ENCODE results near the gene SNX1. TPM values are rescaled to one million over a fixed set of nuclear protein-coding genes. Genes with fewer than 3 reads are reported as not detected.

SNX1 gene
- total and polyA plus RNA-seq, 2 of the 13 experiments (the other 11 are each of a cell fraction or from before 2014, with no cell fraction given), result 29.3 to 60.1 TPM

DNA sequence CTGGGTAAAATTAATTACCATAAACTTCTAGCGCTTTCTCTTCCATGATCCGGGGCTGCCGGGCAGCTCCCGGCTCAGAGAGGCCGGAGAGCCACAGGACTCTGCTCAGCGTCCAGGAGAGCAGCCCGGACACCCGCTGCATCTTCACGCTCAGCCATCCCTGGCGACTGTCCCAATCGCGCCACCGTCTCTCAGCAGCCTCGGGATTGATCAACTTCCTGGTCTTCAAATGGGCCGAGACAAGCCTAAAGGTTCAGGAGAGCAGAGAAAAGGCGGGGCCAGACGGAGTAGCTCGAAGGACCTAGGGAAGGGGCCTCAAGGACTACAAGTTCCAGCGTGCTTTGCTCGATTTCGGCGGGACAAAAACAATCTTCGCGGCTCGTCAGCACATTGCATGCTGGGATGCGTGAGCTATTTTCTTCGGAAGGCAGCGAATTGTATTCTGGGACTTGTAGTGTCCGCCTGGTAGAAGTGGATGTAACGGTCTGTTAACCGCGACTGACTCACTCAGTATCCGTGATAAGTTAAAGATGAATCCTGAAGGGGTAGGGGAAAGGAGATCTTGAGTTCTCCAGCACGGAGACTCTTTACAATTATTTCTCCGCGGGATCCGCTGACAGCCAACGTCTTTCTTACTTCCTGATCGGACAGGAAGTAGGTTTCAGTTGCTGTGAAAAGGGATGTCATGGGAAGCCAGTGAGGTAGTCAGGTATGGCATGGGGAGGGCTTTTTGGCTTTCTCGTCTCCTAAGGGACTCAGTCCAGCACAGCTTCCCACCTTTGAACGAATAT is 2.0 kb upstream of the SNX1 start, which contains the start of gene CIAO2A (continued):
- TF ChIP-seq, protein P1, sequence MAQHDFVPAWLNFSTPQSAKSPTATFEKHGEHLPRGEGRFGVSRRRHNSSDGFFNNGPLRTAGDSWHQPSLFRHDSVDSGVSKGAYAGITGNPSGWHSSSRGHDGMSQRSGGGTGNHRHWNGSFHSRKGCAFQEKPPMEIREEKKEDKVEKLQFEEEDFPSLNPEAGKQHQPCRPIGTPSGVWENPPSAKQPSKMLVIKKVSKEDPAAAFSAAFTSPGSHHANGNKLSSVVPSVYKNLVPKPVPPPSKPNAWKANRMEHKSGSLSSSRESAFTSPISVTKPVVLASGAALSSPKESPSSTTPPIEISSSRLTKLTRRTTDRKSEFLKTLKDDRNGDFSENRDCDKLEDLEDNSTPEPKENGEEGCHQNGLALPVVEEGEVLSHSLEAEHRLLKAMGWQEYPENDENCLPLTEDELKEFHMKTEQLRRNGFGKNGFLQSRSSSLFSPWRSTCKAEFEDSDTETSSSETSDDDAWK (CRISPR knock-in tag; IDR thresholded peaks at IDR 0.05), result no peak
- TF ChIP-seq GATAD2A (CRISPR knock-in tag; IDR thresholded peaks at IDR 0.05) (no peak), ZNF160 (CRISPR knock-in tag; IDR thresholded peaks at IDR 0.05) (no peak), POGZ (CRISPR knock-in tag; IDR thresholded peaks at IDR 0.05) (peak; percentile 63; the same call in 1 of the 2 replicates), PLRG1 (conservative IDR thresholded peaks at IDR 0.05) (no peak), CAMTA2 (CRISPR knock-in tag; IDR thresholded peaks at IDR 0.05; ENCODE audit: borderline replicate concordance) (no peak), STAG1 (CRISPR knock-in tag; IDR thresholded peaks at IDR 0.05) (no peak), KLF11 (CRISPR knock-in tag; IDR thresholded peaks at IDR 0.05) (no peak), NFYC (CRISPR knock-in tag; IDR thresholded peaks at IDR 0.05) (peak; percentile 43; the same call in 1 of the 2 replicates), ZNF674 (CRISPR knock-in tag; IDR thresholded peaks at IDR 0.05; ENCODE audit: low read depth) (0 out of 2 replicates have a peak, but pooled peaks have one; percentile 38), TEAD2 (CRISPR knock-in tag; IDR thresholded peaks at IDR 0.05) (no peak), ZEB1 (IDR thresholded peaks at IDR 0.05; ENCODE audit: insufficient replicate concordance, low read depth) (no peak), ZNF501 (CRISPR knock-in tag; IDR thresholded peaks at IDR 0.05) (peak; percentile 88), REPIN1 (CRISPR knock-in tag; IDR thresholded peaks at IDR 0.05; ENCODE audit: borderline replicate concordance, low read depth) (no peak), ZBTB42 (CRISPR knock-in tag; IDR thresholded peaks at IDR 0.05) (no peak), MAFG (CRISPR knock-in tag; IDR thresholded peaks at IDR 0.05) (no peak), SMYD3 (CRISPR knock-in tag; IDR thresholded peaks at IDR 0.05) (no peak; the same call in 1 of the 2 replicates), HOXA3 (CRISPR knock-in tag; IDR thresholded peaks at IDR 0.05) (peak; percentile 95), ZBTB38 (CRISPR knock-in tag; IDR thresholded peaks at IDR 0.05) (no peak), DNMT3B (CRISPR knock-in tag; conservative IDR thresholded peaks at IDR 0.05) (no peak)
- TF ChIP-seq, protein P2, sequence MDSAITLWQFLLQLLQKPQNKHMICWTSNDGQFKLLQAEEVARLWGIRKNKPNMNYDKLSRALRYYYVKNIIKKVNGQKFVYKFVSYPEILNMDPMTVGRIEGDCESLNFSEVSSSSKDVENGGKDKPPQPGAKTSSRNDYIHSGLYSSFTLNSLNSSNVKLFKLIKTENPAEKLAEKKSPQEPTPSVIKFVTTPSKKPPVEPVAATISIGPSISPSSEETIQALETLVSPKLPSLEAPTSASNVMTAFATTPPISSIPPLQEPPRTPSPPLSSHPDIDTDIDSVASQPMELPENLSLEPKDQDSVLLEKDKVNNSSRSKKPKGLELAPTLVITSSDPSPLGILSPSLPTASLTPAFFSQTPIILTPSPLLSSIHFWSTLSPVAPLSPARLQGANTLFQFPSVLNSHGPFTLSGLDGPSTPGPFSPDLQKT (CRISPR knock-in tag; IDR thresholded peaks at IDR 0.05; ENCODE audit: borderline replicate concordance), result no peak
- TF ChIP-seq, protein P3, sequence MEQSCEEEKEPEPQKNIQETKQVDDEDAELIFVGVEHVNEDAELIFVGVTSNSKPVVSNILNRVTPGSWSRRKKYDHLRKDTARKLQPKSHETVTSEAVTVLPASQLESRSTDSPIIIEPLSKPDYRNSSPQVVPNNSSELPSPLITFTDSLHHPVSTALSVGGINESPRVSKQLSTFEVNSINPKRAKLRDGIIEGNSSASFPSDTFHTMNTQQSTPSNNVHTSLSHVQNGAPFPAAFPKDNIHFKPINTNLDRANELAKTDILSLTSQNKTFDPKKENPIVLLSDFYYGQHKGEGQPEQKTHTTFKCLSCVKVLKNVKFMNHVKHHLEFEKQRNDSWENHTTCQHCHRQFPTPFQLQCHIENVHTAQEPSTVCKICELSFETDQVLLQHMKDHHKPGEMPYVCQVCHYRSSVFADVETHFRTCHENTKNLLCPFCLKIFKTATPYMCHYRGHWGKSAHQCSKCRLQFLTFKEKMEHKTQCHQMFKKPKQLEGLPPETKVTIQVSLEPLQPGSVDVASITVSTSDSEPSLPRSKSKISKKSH (CRISPR knock-in tag; IDR thresholded peaks at IDR 0.05; ENCODE audit: borderline replicate concordance), result no peak
- TF ChIP-seq, protein P4, sequence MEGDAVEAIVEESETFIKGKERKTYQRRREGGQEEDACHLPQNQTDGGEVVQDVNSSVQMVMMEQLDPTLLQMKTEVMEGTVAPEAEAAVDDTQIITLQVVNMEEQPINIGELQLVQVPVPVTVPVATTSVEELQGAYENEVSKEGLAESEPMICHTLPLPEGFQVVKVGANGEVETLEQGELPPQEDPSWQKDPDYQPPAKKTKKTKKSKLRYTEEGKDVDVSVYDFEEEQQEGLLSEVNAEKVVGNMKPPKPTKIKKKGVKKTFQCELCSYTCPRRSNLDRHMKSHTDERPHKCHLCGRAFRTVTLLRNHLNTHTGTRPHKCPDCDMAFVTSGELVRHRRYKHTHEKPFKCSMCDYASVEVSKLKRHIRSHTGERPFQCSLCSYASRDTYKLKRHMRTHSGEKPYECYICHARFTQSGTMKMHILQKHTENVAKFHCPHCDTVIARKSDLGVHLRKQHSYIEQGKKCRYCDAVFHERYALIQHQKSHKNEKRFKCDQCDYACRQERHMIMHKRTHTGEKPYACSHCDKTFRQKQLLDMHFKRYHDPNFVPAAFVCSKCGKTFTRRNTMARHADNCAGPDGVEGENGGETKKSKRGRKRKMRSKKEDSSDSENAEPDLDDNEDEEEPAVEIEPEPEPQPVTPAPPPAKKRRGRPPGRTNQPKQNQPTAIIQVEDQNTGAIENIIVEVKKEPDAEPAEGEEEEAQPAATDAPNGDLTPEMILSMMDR (CRISPR knock-in tag; IDR thresholded peaks at IDR 0.05), result 0 out of 2 replicates have a peak, but pooled peaks have one; percentile 4
- TF ChIP-seq, protein P5, sequence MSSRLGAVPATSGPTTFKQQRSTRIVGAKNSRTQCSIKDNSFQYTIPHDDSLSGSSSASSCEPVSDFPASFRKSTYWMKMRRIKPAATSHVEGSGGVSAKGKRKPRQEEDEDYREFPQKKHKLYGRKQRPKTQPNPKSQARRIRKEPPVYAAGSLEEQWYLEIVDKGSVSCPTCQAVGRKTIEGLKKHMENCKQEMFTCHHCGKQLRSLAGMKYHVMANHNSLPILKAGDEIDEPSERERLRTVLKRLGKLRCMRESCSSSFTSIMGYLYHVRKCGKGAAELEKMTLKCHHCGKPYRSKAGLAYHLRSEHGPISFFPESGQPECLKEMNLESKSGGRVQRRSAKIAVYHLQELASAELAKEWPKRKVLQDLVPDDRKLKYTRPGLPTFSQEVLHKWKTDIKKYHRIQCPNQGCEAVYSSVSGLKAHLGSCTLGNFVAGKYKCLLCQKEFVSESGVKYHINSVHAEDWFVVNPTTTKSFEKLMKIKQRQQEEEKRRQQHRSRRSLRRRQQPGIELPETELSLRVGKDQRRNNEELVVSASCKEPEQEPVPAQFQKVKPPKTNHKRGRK (CRISPR knock-in tag; IDR thresholded peaks at IDR 0.05), result no peak

Data from HepG2 (cell line).